NCI-H748 treated with DMSO at 0.1 percent for 48 hours (cell line): Measurements from ENCODE around the gene MAGEH1.
A peak's percentile ranks its signal among the peaks of the same experiment; 100 is the strongest.
"Not testable (repeated sequence)": the region's sequence is repeated elsewhere in the genome, so short reads cannot be mapped to it uniquely, and the experiment has no call there.

ENCODE experiments used
- DNase-seq: peaks from one replicate; lab custom pipeline; 2025; lab: John Stamatoyannopoulos, UW

MAGEH1 gene

GRCh38 chrX:55451990-55452832 is at the start of gene MAGEH1:
Gene MAGEH1 (plus strand): TSS chrX:55452127. CDS start chrX:55452375, 248 bp downstream.
- DNase-seq = peak; percentile 67

GRCh38 chrX:55427079-55427478 is 24.8 kb upstream of the MAGEH1 start:
- DNase-seq = not testable (repeated sequence)

GRCh38 chrX:55443468-55443867 is 8.5 kb upstream of the MAGEH1 start:
- not testable (repeated sequence) for DNase-seq

GRCh38 chrX:55450259-55450658 is 1.7 kb upstream of the MAGEH1 start:
- no peak for DNase-seq

- DNase-seq = no peak
Observed at GRCh38 chrX:55451141-55451540, 786 bp upstream of the MAGEH1 start.

- DNase-seq = no peak
Observed at GRCh38 chrX:55451626-55451989, 319 bp upstream of the MAGEH1 start.

GRCh38 chrX:55452833-55453124 is 852 bp downstream of the MAGEH1 start:
- DNase-seq = no peak

- not testable (repeated sequence) for DNase-seq
Observed at GRCh38 chrX:55455708-55456107, 3.8 kb downstream of the MAGEH1 start.

- not testable (repeated sequence) for DNase-seq
Observed at GRCh38 chrX:55459426-55459825, 7.5 kb downstream of the MAGEH1 start.

- not testable (repeated sequence) for DNase-seq
Observed at GRCh38 chrX:55459926-55460325, 8.0 kb downstream of the MAGEH1 start.

GRCh38 chrX:55464050-55464449 is 12.1 kb downstream of the MAGEH1 start:
- not testable (repeated sequence) for DNase-seq

GRCh38 chrX:55465108-55465507 is 13.2 kb downstream of the MAGEH1 start:
- DNase-seq = not testable (repeated sequence)

- not testable (repeated sequence) for DNase-seq
Observed at GRCh38 chrX:55465791-55466190, 13.9 kb downstream of the MAGEH1 start.

GRCh38 chrX:55479956-55480355 is 28.0 kb downstream of the MAGEH1 start:
- not testable (repeated sequence) for DNase-seq

GRCh38 chrX:55480390-55481062 is 28.6 kb downstream of the MAGEH1 start:
- no peak for DNase-seq

GRCh38 chrX:55484948-55485347 is 33.0 kb downstream of the MAGEH1 start:
- DNase-seq = no peak

GRCh38 chrX:55486736-55487135 is 34.8 kb downstream of the MAGEH1 start:
- no peak for DNase-seq

GRCh38 chrX:55487143-55487542 is 35.2 kb downstream of the MAGEH1 start:
- DNase-seq = no peak

GRCh38 chrX:55488006-55488592 is 36.2 kb downstream of the MAGEH1 start:
- DNase-seq = no peak

GRCh38 chrX:55488593-55489313 is 36.8 kb downstream of the MAGEH1 start:
- no peak for DNase-seq

GRCh38 chrX:55489314-55490009 is 37.5 kb downstream of the MAGEH1 start, which contains the start of gene USP51:
Gene USP51 (minus strand): TSS chrX:55489848. CDS start chrX:55488939, 909 bp downstream.
- peak; percentile 58 for DNase-seq

GRCh38 chrX:55490121-55490520 is 38.2 kb downstream of the MAGEH1 start:
- no peak for DNase-seq
